Neutrophil (primary cell): Measurements from ENCODE around the gene IFNGR1.

ENCODE experiments used
- H3K27ac ChIP-seq: fragments of 200-600 bp; sonication (generic); 2 replicates; pipeline ENCODE4 v1.5.1; 2016; ENCODE audit warnings: mild to moderate bottlenecking, moderate library complexity
- H3K27me3 ChIP-seq: fragments of 200-600 bp; sonication (generic); 2 replicates; pipeline ENCODE4 v1.6.0; 2016; ENCODE audit warnings: mild to moderate bottlenecking
- H3K36me3 ChIP-seq: fragments of 200-600 bp; sonication (generic); 2 replicates; pipeline ENCODE4 v1.5.1; 2017
- H3K4me1 ChIP-seq, 2 experiments: fragments of 200-600 bp in 1 of 2; sonication (generic) in 1 of 2; 1 replicate in 1 of 2; 2 replicates in 1 of 2; pipeline versions ENCODE4 v1.5.1 to v1.6.1; 2013 to 2016; ENCODE audit warnings: low read depth in 1 of 2, low read length in 1 of 2, mild to moderate bottlenecking in 1 of 2, moderate library complexity in 1 of 2; ENCODE audit not compliant: control insufficient read depth in 1 of 2, insufficient read depth in 1 of 2
- H3K4me3 ChIP-seq, 2 experiments: fragments of 200-600 bp in 1 of 2; sonication (generic) in 1 of 2; 1 replicate in 1 of 2; 2 replicates in 1 of 2; pipeline ENCODE4 v1.5.1; 2013 to 2016; ENCODE audit warnings: low read depth in 1 of 2, low read length in 1 of 2, mild to moderate bottlenecking in 1 of 2, moderate library complexity in 1 of 2
- H3K9me3 ChIP-seq: fragments of 200-600 bp; sonication (generic); 2 replicates; pipeline ENCODE4 v1.5.1; 2016
- TF ChIP-seq, protein P1 (sequence below): fragments of 200-600 bp; sonication (generic); IDR thresholded peaks from 2 replicates; pipeline ENCODE4 v1.5.1; 2016; ENCODE audit warnings: antibody characterized with exemption

IFNGR1 gene

DNA sequence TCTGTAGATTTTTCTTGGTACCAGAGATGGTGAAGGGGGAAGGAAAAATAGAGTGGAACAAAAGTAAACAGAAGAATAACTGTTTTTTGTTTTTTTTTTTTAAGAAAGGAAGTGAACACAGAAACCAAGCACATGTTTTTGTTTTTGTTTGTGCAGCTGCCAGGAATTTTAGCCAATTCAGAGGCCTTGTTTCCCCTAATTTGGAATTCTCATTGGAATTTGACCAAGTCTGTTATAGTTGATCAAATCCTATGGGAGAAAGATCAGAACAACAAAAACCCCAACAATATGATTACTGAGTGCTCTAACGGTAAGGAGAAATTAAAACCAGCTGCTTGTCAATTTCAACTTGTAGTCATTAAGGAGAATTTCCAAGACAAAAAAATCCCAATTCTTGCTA lies 27.5 kb downstream of the IFNGR1 start:
- Histone ChIP-seq H3K4me1 (no peaks in the 10 kb centered on the region), H3K27me3 (no peaks in the 10 kb centered on the region), H3K27ac (no peak overlapping the region), H3K4me3 (no peak overlapping the region), H3K36me3 (peaks cover under 1% of the 10 kb centered on the region), H3K9me3 (peaks cover 7% of the 10 kb centered on the region)
- TF ChIP-seq, protein P1, sequence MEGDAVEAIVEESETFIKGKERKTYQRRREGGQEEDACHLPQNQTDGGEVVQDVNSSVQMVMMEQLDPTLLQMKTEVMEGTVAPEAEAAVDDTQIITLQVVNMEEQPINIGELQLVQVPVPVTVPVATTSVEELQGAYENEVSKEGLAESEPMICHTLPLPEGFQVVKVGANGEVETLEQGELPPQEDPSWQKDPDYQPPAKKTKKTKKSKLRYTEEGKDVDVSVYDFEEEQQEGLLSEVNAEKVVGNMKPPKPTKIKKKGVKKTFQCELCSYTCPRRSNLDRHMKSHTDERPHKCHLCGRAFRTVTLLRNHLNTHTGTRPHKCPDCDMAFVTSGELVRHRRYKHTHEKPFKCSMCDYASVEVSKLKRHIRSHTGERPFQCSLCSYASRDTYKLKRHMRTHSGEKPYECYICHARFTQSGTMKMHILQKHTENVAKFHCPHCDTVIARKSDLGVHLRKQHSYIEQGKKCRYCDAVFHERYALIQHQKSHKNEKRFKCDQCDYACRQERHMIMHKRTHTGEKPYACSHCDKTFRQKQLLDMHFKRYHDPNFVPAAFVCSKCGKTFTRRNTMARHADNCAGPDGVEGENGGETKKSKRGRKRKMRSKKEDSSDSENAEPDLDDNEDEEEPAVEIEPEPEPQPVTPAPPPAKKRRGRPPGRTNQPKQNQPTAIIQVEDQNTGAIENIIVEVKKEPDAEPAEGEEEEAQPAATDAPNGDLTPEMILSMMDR = no peak

DNA sequence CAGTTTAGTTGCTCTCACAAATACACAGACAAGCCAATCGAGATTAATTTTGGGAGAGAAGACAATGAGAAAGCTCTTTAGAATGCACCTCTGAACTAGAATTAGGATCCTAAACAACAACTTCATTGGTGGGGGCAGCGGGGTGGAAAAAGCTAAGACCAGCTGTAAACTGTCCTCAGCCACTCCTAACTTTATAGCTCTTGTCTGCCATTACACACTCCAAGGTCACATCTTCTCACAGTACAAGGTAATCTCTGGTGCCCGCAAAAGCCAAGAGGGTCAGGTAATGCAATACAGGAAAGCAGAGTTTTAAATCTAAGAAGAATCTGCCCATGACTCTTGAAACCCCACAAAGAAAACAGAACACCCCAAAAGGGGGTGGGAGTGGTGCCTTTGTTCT lies 27.9 kb downstream of the IFNGR1 start:
- no peaks in the 10 kb centered on the region for H3K4me1 ChIP-seq
- TF ChIP-seq, protein P1 = no peak
- no peak overlapping the region for H3K4me3 ChIP-seq
- no peak overlapping the region for H3K27ac ChIP-seq
- H3K36me3 ChIP-seq = no peaks in the 10 kb centered on the region
- H3K27me3 ChIP-seq = no peaks in the 10 kb centered on the region
- H3K9me3 ChIP-seq = peaks cover 7% of the 10 kb centered on the region

DNA sequence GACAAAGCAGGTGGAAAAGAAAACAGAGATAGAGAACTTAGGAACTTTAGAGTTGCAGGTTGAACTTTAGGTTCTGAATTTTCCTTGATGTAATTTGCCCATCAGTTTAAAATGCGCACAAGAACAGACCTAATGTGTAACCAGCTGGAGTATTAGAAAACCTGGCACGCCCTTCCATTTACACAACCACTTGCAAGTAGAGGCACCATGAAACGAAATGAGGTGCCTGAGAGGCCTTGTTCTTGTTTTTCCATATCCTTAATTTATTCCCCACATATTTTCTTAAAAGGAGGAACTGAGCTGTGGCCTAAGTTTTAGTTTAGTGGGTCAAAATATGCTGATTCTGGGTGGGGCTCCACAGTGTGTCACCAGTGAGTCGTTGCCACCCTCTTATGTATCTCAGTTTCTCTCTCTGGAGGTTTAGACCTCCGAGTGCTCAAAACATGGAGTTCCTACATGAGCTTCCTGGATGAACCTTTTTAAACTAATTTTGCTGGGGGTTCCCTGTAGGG lies 28.5 kb downstream of the IFNGR1 start:
- H3K36me3 ChIP-seq = no peaks in the 10 kb centered on the region
- peaks cover 7% of the 10 kb centered on the region for H3K9me3 ChIP-seq
- no peaks in the 10 kb centered on the region for H3K4me1 ChIP-seq
- H3K4me3 ChIP-seq = no peak overlapping the region
- H3K27me3 ChIP-seq = no peaks in the 10 kb centered on the region
- no peak overlapping the region for H3K27ac ChIP-seq
- TF ChIP-seq, protein P1 = no peak

DNA sequence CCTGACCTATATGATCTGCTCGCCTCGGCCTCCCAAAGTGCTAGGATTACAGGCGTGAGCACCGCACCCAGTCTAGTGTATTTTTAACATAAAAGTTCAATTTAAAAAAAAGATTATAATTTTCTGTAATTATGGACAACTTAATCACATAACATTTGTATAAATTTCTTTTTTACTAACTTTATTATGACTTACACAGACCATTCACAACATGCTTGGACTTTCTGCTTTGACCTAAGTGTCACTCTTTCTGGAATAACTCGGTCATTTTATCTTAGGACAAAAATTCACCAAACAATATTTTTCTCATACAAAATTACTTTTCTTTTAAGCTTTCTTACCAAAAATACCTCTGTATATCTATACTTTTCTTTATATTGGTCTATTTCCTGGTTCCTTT lies 30.3 kb downstream of the IFNGR1 start:
- Histone ChIP-seq H3K27me3 (no peaks in the 10 kb centered on the region), H3K4me1 (no peaks in the 10 kb centered on the region), H3K36me3 (no peaks in the 10 kb centered on the region), H3K27ac (no peak overlapping the region), H3K4me3 (no peak overlapping the region), H3K9me3 (peaks cover 19% of the 10 kb centered on the region)
- TF ChIP-seq, protein P1 = no peak

DNA sequence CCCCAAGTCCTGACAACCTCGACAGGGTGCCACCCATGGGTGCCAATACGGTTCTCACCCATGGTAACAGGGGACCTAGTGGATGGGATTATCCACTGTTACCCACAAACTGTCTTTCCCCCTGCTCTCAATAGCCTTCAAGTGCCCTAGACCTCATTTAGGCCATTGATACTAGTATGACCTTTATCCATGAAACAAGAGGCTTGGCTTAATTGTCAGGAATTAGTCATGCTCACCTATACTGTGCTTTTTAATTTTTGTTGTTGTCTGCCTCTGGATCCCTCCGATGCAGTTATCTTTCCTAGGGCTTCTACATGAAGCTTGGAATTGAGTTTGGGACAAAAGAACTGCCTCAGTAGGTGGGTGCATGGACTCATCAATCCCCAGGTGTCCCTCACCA lies 33.9 kb downstream of the IFNGR1 start:
- TF ChIP-seq, protein P1 = no peak

DNA sequence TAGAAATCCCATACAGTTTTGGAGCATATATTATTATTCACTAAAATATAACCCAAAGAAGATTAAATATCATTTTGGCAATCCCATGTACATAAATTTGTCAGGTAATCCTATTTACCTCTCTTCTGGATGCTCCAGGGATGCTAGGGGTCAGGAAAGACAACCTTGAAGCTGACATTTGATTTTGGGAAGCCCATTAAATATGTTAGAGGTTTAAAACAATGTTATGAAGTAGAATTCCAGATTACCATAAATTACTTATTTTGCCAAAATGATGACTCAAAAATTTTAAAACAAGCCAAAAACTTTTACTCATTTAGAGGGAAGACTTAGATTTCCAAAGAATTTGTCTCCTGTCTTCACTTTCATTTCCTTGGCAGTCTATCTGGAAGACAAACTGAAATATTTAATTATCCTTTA lies 36.5 kb downstream of the IFNGR1 start:
- H3K4me3 ChIP-seq = no peak overlapping the region

More for the DNA sequence above, 33.9 kb downstream of the IFNGR1 start:
- Histone ChIP-seq H3K36me3 (no peaks in the 10 kb centered on the region), H3K4me3 (no peak overlapping the region), H3K27ac (no peak overlapping the region), H3K4me1 (peaks cover 5 to 22% of the 10 kb centered on the region in 2 experiments), H3K9me3 (peaks cover 35% of the 10 kb centered on the region), H3K27me3 (no peaks in the 10 kb centered on the region)

More for the DNA sequence above, 36.5 kb downstream of the IFNGR1 start:
- no peaks in the 10 kb centered on the region for H3K27me3 ChIP-seq
- H3K27ac ChIP-seq = peak overlapping the region; percentile 65
- peaks cover 5 to 22% of the 10 kb centered on the region in 2 experiments for H3K4me1 ChIP-seq
- TF ChIP-seq, protein P1 = no peak
- peaks cover 28% of the 10 kb centered on the region for H3K9me3 ChIP-seq
- no peaks in the 10 kb centered on the region for H3K36me3 ChIP-seq
